ENCODE results near the gene TGFB1. TPM values are rescaled to one million over a fixed set of nuclear protein-coding genes. Genes with fewer than 3 reads are reported as not detected.

The TGFB1 gene
- total RNA-seq, 1 experiment from 2014 or later = 42.6 TPM

- DNase-seq (ENCODE audit: low read depth, low spot score) (no peak), ATAC-seq (no peak)
- in situ Hi-C loops (cut with HindIII; ENCODE audit: low pct_unique_long_range_greater_than_20kb, low sequenced_read_pairs) (no loop called here), intact Hi-C loops (cut with micrococcal nuclease; ENCODE audit: unreplicated experiment) (no loop called here)
- ChIA-PET CTCF (interaction anchor here (0.7 kb wide), 1 partner anchor 377 kb away, joined by 5 read pairs; no protein-coding TSS in a partner anchor), POLR2A (no interaction called here)
- no peak overlapping the region for H3K27ac ChIP-seq (ENCODE audit: low read length)
- no peak for TF ChIP-seq POLR2AphosphoS5 (IDR thresholded peaks at IDR 0.05; ENCODE audit: low read depth, low read length)
- no peak for TF ChIP-seq SIN3A (IDR thresholded peaks at IDR 0.05; ENCODE audit: borderline replicate concordance, insufficient read depth, low read depth, low read length)
- no peak for TF ChIP-seq REST (IDR thresholded peaks at IDR 0.05; ENCODE audit: insufficient read depth in 1 of 2, low read depth in 2 of 2, low read length in 1 of 2)
- TF ChIP-seq TCF7L2 (IDR thresholded peaks at IDR 0.05; ENCODE audit: low read depth, low read length) = no peak
- no peak for TF ChIP-seq CTCF (IDR thresholded peaks at IDR 0.05)
- no TSS peak for BruUV-seq (replicated peaks)
- no peak overlapping the region for H3K4me3 ChIP-seq (ENCODE audit: low read depth in 2 of 2, low read length in 2 of 2)
- no peaks in the 10 kb centered on the region for H3K36me3 ChIP-seq (ENCODE audit: control insufficient read depth, insufficient read depth, low read length)
- H3K27me3 ChIP-seq (ENCODE audit: control insufficient read depth, insufficient read depth, low read length) = no peaks in the 10 kb centered on the region
- H3K9me3 ChIP-seq (ENCODE audit: control insufficient read depth, insufficient read depth, low read depth, low read length) = no peaks in the 10 kb centered on the region
- peaks cover 32% of the 10 kb centered on the region for H3K4me1 ChIP-seq (ENCODE audit: control insufficient read depth, insufficient read depth, low read length)
These were observed 24.9 kb downstream of the TGFB1 start for GRCh38 chr19:41328842-41329225.

- ChIA-PET POLR2A (no interaction called here), CTCF (interaction anchor here (0.7 kb wide), 1 partner anchor 376 kb away, joined by 5 read pairs; no protein-coding TSS in a partner anchor)
- peaks cover 37% of the 10 kb centered on the region for H3K4me1 ChIP-seq (ENCODE audit: control insufficient read depth, insufficient read depth, low read length)
- DNase-seq (ENCODE audit: low read depth, low spot score) = no peak
- in situ Hi-C loops (cut with HindIII; ENCODE audit: low pct_unique_long_range_greater_than_20kb, low sequenced_read_pairs) = no loop called here
- H3K4me3 ChIP-seq (ENCODE audit: low read depth in 2 of 2, low read length in 2 of 2) = no peak overlapping the region
- no peak for ATAC-seq
- no peaks in the 10 kb centered on the region for H3K9me3 ChIP-seq (ENCODE audit: control insufficient read depth, insufficient read depth, low read depth, low read length)
- intact Hi-C loops (cut with micrococcal nuclease; ENCODE audit: unreplicated experiment) = no loop called here
- no peaks in the 10 kb centered on the region for H3K27me3 ChIP-seq (ENCODE audit: control insufficient read depth, insufficient read depth, low read length)
- H3K27ac ChIP-seq (ENCODE audit: low read length) = no peak overlapping the region
- TF ChIP-seq CTCF (IDR thresholded peaks at IDR 0.05) (no peak), TCF7L2 (IDR thresholded peaks at IDR 0.05; ENCODE audit: low read depth, low read length) (no peak), REST (IDR thresholded peaks at IDR 0.05; ENCODE audit: insufficient read depth in 1 of 2, low read depth in 2 of 2, low read length in 1 of 2) (no peak), POLR2AphosphoS5 (IDR thresholded peaks at IDR 0.05; ENCODE audit: low read depth, low read length) (no peak), SIN3A (IDR thresholded peaks at IDR 0.05; ENCODE audit: borderline replicate concordance, insufficient read depth, low read depth, low read length) (no peak)
- H3K36me3 ChIP-seq (ENCODE audit: control insufficient read depth, insufficient read depth, low read length) = no peaks in the 10 kb centered on the region
- no TSS peak for BruUV-seq (replicated peaks)
These were observed 25.4 kb downstream of the TGFB1 start for GRCh38 chr19:41328157-41328841.
